ENCODE measurements around the gene C2CD2L. TPM values are rescaled to one million over a fixed set of nuclear protein-coding genes. Genes with fewer than 3 reads are reported as not detected.

Gene C2CD2L
- total and polyA plus RNA-seq, 2 of the 13 experiments (the other 11 are each of a cell fraction or from before 2014, with no cell fraction given): 3.7 to 5.5 TPM

DNA sequence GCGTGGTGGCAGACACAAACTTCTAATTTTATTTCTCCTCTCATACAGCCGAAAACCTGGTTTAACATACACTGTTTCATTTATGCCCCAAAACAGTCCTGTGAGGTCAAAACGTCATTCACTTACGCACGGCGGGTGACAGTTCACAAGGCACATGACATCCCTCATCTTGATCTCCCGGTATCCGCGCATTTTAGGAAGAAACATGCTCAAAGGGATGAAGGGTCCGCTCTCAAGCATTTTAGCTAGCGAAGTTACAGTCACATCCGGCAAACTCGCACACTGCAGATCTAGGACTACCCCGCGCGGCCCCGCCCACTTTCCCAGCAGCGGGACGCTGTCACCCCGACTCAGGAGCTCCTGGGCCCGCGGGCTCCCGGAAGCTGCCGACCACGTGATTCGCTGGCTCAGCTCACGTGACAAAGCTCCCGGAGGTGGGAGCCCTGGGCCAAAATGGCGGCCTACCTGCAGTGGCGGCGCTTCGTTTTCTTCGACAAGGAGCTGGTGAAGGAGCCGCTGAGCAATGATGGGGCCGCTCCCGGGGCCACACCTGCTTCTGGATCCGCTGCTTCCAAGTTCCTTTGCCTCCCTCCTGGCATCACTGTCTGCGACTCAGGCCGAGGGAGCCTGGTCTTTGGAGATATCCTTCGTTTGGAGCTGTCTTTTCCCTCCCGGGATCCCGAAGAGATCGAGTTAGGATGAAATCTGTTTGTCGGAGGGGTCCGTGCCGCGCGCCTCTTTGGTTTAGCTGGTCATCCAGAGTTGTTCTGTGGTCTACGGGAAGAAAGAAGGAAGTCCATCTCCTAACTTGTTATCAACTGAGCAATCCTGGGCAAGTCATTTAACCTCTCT is 39.5 kb upstream of the C2CD2L start, which contains the start of gene VPS11 (continued):
- no peak for TF ChIP-seq PAX8 (CRISPR knock-in tag; IDR thresholded peaks at IDR 0.05; ENCODE audit: borderline replicate concordance)
- no peak for TF ChIP-seq ZBTB3 (CRISPR knock-in tag; IDR thresholded peaks at IDR 0.05; ENCODE audit: borderline replicate concordance, low read depth)
- TF ChIP-seq GABPB1 (CRISPR knock-in tag; IDR thresholded peaks at IDR 0.05): peak; percentile 97
- TF ChIP-seq, protein P1, sequence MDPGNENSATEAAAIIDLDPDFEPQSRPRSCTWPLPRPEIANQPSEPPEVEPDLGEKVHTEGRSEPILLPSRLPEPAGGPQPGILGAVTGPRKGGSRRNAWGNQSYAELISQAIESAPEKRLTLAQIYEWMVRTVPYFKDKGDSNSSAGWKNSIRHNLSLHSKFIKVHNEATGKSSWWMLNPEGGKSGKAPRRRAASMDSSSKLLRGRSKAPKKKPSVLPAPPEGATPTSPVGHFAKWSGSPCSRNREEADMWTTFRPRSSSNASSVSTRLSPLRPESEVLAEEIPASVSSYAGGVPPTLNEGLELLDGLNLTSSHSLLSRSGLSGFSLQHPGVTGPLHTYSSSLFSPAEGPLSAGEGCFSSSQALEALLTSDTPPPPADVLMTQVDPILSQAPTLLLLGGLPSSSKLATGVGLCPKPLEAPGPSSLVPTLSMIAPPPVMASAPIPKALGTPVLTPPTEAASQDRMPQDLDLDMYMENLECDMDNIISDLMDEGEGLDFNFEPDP (CRISPR knock-in tag; conservative IDR thresholded peaks at IDR 0.05): no peak
- TF ChIP-seq ZNF530 (CRISPR knock-in tag; IDR thresholded peaks at IDR 0.05; ENCODE audit: low read depth): no peak
- TF ChIP-seq CEBPG (CRISPR knock-in tag; IDR thresholded peaks at IDR 0.05): peak; percentile 27; the same call in 1 of the 2 replicates
- TF ChIP-seq ZC3H13 (CRISPR knock-in tag; IDR thresholded peaks at IDR 0.05): no peak
- no peak for TF ChIP-seq ATF7 (IDR thresholded peaks at IDR 0.05)
- TF ChIP-seq ATF7 (CRISPR knock-in tag; IDR thresholded peaks at IDR 0.05): no peak
- no peak for TF ChIP-seq MIXL1 (CRISPR knock-in tag; IDR thresholded peaks at IDR 0.05)
- TF ChIP-seq HNF4G (IDR thresholded peaks at IDR 0.05; ENCODE audit: borderline replicate concordance, low read depth, low read length): no peak
- TF ChIP-seq HNF4G (CRISPR knock-in tag; IDR thresholded peaks at IDR 0.05; ENCODE audit: borderline replicate concordance, low read depth): no peak
- peak; percentile 46; the same call in 1 of the 2 replicates for TF ChIP-seq ZNF768 (CRISPR knock-in tag; IDR thresholded peaks at IDR 0.05)
- no peak for TF ChIP-seq ZNF547 (CRISPR knock-in tag; IDR thresholded peaks at IDR 0.05)
- TF ChIP-seq, protein P2, sequence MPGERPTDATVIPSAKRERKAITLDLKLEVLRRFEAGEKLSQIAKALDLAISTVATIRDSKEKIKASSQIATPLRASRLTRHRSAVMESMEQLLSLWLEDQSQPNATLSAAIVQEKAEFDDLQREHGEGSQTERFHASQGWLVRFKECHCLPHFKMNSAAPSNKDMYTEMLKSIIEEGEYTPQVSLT (CRISPR knock-in tag; IDR thresholded peaks at IDR 0.05; ENCODE audit: borderline replicate concordance, low read depth): no peak
- TF ChIP-seq MBD4 (IDR thresholded peaks at IDR 0.05; ENCODE audit: borderline replicate concordance, low read length): no peak
- no peak for TF ChIP-seq HNRNPH1 (optimal IDR thresholded peaks at IDR 0.05; ENCODE audit: low read depth, low read length)
- peak; percentile 50; the same call in 1 of the 2 replicates for TF ChIP-seq ARHGAP35 (CRISPR knock-in tag; IDR thresholded peaks at IDR 0.05; ENCODE audit: borderline replicate concordance)
- no peak for TF ChIP-seq ZNF432 (CRISPR knock-in tag; IDR thresholded peaks at IDR 0.05; ENCODE audit: borderline replicate concordance)
- TF ChIP-seq, protein P3, sequence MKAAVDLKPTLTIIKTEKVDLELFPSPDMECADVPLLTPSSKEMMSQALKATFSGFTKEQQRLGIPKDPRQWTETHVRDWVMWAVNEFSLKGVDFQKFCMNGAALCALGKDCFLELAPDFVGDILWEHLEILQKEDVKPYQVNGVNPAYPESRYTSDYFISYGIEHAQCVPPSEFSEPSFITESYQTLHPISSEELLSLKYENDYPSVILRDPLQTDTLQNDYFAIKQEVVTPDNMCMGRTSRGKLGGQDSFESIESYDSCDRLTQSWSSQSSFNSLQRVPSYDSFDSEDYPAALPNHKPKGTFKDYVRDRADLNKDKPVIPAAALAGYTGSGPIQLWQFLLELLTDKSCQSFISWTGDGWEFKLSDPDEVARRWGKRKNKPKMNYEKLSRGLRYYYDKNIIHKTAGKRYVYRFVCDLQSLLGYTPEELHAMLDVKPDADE (CRISPR knock-in tag; IDR thresholded peaks at IDR 0.05): no peak
- TF ChIP-seq NFRKB (IDR thresholded peaks at IDR 0.05): peak; percentile 52; the same call in 1 of the 2 replicates
- TF ChIP-seq RFXAP (CRISPR knock-in tag; IDR thresholded peaks at IDR 0.05; ENCODE audit: borderline replicate concordance): no peak
- TF ChIP-seq, protein P4, sequence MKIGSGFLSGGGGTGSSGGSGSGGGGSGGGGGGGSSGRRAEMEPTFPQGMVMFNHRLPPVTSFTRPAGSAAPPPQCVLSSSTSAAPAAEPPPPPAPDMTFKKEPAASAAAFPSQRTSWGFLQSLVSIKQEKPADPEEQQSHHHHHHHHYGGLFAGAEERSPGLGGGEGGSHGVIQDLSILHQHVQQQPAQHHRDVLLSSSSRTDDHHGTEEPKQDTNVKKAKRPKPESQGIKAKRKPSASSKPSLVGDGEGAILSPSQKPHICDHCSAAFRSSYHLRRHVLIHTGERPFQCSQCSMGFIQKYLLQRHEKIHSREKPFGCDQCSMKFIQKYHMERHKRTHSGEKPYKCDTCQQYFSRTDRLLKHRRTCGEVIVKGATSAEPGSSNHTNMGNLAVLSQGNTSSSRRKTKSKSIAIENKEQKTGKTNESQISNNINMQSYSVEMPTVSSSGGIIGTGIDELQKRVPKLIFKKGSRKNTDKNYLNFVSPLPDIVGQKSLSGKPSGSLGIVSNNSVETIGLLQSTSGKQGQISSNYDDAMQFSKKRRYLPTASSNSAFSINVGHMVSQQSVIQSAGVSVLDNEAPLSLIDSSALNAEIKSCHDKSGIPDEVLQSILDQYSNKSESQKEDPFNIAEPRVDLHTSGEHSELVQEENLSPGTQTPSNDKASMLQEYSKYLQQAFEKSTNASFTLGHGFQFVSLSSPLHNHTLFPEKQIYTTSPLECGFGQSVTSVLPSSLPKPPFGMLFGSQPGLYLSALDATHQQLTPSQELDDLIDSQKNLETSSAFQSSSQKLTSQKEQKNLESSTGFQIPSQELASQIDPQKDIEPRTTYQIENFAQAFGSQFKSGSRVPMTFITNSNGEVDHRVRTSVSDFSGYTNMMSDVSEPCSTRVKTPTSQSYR (CRISPR knock-in tag; IDR thresholded peaks at IDR 0.05; ENCODE audit: borderline replicate concordance): 0 out of 2 replicates have a peak, but pooled peaks have one; percentile 29
- peak; percentile 65; the same call in 1 of the 2 replicates for TF ChIP-seq ARID2 (CRISPR knock-in tag; IDR thresholded peaks at IDR 0.05; ENCODE audit: borderline replicate concordance)
- TF ChIP-seq ZNF616 (CRISPR knock-in tag; IDR thresholded peaks at IDR 0.05; ENCODE audit: low read depth): no peak

Measured in HepG2 (cell line).